LoVo (cell line): ENCODE measurements around the gene GYS2.
A peak's percentile ranks its signal among the peaks of the same experiment; 100 is the strongest.

ENCODE experiments used
- DNase-seq: peaks from one replicate; pipeline ENCODE4 v3.0.0-alpha.2; 2016; ENCODE audit warnings: low spot score

The GYS2 gene

DNA sequence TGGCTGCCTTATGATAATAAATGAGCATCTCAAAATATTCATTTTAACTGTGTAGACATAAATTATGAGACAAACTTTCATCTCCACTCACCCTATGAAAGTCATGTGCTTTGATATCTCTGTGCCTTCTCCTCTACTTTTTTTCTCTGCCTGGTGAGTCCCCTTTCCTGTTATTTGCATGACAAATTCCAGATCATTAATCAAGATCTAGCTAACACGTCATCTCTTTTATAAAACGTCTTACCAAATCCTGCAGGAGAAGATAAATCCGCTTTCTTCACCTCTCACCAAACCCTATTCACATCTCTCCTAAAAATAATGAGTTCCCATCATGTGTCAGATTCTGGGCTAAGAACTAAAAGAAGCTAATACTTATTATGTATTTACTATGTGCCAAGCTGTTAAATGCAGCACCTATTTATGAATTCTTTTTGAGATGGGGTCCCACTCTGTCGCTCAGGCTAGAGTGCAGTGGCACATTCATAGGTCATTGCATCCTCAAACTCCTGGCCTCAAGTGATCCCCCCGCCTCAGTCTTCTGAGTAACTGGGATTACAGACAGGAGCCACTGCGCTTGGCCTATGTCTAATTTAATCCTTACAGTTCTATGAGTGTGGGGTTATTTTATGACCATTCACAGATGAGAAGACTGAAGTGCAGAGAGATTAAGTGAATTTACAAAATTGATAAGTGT, 51.9 kb downstream of the GYS2 start:
- DNase-seq, result no peak

- no peak for DNase-seq
These were observed 52.7 kb downstream of the GYS2 start for GRCh38 chr12:21551841-21552465.

DNA sequence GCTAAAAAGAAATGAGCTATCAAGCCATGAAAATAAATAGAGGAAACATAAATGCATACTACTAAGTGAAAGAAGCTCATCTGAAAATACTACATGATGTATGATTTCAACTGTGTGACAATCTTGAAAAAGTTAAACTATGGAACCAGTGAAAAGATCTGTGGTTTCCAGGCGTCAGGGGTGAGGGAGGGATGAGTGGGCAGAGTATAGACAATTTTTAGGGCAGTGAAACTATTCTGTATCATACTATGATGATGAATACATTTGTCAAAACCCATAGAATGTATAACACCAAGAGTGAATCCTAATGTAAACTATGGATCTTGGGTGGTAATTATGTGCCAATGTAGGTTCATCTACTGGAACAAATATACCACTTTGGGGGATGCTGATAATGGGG, 57.2 kb downstream of the GYS2 start:
- no peak for DNase-seq

GRCh38 chr12:21546716-21547115, 57.9 kb downstream of the GYS2 start:
- no peak for DNase-seq

- DNase-seq, result no peak
These were observed 59.1 kb downstream of the GYS2 start for GRCh38 chr12:21545557-21545956.

DNA sequence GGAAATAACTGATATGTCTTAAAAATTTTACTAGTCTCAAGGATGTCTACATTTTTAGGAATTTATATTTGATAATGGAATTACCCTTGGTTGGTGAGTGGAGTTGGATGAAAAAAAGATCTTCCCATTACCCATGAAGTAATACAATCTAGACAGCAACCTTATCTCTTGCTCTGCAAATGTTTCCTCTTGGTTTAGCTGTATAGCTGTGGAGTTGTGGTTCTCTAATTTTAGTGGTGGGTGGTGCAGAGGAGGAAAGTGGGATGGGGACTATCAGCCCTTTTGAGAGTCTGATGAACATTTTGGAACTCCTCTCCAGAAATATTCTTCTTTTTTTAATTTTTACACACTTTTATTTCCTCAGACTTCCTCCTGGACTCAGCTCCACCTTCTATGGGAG, 61.5 kb downstream of the GYS2 start:
- DNase-seq, result no peak

GRCh38 chr12:21542403-21542802, 62.2 kb downstream of the GYS2 start:
- no peak for DNase-seq

GRCh38 chr12:21541773-21542172, 62.9 kb downstream of the GYS2 start:
- no peak for DNase-seq

DNA sequence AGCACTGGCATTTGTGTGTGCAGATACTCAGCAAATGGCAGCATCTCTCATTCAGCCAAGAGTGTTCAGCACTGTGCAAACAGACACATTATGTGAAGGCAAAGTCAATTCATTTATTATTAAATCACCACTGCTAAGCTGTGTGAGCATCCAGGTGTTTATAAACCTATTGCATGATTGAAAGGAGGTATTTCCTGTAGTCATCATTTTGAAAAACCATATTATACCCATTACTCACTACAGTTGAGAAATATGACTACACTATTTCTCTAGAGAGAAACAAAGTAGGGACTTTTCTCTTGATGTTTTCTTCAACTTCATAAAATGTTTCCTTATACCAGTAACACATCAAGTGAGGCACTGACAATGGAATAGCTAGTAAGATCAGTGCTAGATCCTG, 64.8 kb downstream of the GYS2 start:
- no peak for DNase-seq

- DNase-seq, result no peak
These were observed 66.5 kb downstream of the GYS2 start for GRCh38 chr12:21538061-21538653.

- DNase-seq, result no peak
These were observed 75.2 kb downstream of the GYS2 start for GRCh38 chr12:21529456-21529855.

GRCh38 chr12:21528953-21529352, 75.7 kb downstream of the GYS2 start:
- DNase-seq, result no peak

- DNase-seq, result peak; percentile 17
These were observed 77.0 kb downstream of the GYS2 start for GRCh38 chr12:21527451-21528180.

- no peak for DNase-seq
These were observed 77.8 kb downstream of the GYS2 start for GRCh38 chr12:21526721-21527345.

DNA sequence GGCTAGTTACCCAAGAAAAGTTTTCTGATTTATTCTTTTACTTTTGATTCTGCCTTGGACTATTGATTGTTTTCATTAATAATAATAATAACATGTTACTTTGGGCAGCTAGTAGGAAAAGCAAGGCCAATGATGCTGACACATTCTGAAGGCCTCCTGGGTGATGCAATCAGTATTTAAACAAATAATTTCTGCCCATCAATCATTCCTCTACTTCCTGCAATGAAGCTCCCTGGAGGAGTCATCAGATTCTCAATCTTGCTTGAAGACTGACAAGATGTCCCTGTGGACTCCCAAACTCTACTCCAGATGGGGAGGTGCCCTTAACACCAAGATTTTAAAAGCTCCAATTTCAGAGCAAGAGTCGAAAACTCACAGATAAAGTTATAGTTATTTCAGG, 78.6 kb downstream of the GYS2 start, which contains the start of gene SPX:
Gene SPX (plus strand): TSS at position 244 of the 400 bp plus-strand sequence. CDS start 177 bp downstream, outside the sequence.
- DNase-seq, result no peak

- no peak for DNase-seq
These were observed 81.5 kb downstream of the GYS2 start for GRCh38 chr12:21523148-21523547.

GRCh38 chr12:21521541-21521940, 83.1 kb downstream of the GYS2 start:
- DNase-seq, result no peak

GRCh38 chr12:21518451-21518850, 86.2 kb downstream of the GYS2 start:
- DNase-seq, result no peak

DNA sequence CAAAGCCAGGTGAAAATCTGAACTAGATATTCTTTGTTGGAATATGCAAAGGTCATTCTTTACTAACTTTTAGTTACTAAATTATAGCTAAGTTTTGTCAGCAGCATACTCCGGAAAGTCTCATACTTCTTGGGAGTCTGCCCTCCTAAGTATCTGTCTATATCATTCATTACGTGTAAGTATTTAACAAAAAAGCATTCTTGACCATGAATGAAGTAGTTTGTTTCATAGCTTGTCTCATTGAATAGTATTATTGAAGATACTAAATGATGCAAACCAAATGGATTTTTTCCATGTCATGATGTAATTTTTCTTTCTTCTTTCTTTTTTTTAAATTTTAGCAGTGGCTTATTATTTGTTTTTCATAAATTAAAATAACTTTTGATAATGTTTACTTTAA, 88.4 kb downstream of the GYS2 start:
- DNase-seq, result no peak

DNA sequence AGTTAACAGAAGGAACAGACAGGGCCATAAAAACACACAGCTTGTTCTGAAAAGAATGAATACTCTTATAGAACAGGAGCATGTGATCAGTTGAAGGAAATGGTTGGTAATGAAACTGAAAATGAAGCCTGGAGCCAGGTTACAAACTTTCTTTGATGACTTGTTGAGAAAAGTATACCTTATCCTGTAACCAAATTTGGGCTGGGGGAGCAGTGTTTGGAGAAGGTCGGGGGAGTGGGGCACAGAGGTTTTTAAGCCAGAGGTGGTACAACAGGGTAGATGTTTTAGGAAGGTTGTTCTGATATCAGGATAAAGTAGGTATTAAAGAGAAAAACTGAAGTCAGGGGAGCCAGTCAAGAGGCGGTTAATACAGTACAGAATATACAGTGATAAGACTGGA, 94.9 kb downstream of the GYS2 start:
- no peak for DNase-seq

- DNase-seq, result no peak
These were observed 96.8 kb downstream of the GYS2 start for GRCh38 chr12:21507849-21508248.

GRCh38 chr12:21505888-21506287, 98.8 kb downstream of the GYS2 start:
- DNase-seq, result no peak
